HG02884 (cell line): Measurements from ENCODE around the gene TRIO.

ENCODE experiments used
- ATAC-seq: cut with Tn5 transposase; IDR thresholded peaks from one replicate; pipeline ENCODE4 v1.9.1; 2021; ENCODE audit warnings: mild to moderate bottlenecking, moderate library complexity; ENCODE audit not compliant: unreplicated experiment

Gene TRIO

GRCh38 chr5:14443671-14444093, 300.5 kb downstream of the TRIO start:
- ATAC-seq: no peak

- no peak for ATAC-seq
Observed at GRCh38 chr5:14444161-14444560, 301.0 kb downstream of the TRIO start.

GRCh38 chr5:14445013-14445412, 301.9 kb downstream of the TRIO start:
- no peak for ATAC-seq

GRCh38 chr5:14445576-14446290, 302.6 kb downstream of the TRIO start:
- ATAC-seq: no peak

GRCh38 chr5:14447958-14448911, 305.1 kb downstream of the TRIO start:
- ATAC-seq: peak; percentile 75

- no peak for ATAC-seq
Observed at GRCh38 chr5:14449052-14449661, 306.0 kb downstream of the TRIO start.

GRCh38 chr5:14450018-14450524, 306.9 kb downstream of the TRIO start:
- no peak for ATAC-seq

- no peak for ATAC-seq
Observed at GRCh38 chr5:14450742-14451141, 307.6 kb downstream of the TRIO start.

GRCh38 chr5:14451871-14452270, 308.7 kb downstream of the TRIO start:
- no peak for ATAC-seq

GRCh38 chr5:14452685-14453454, 309.7 kb downstream of the TRIO start:
- ATAC-seq: no peak

GRCh38 chr5:14453481-14453880, 310.3 kb downstream of the TRIO start:
- ATAC-seq: no peak

GRCh38 chr5:14455814-14456321, 312.7 kb downstream of the TRIO start:
- ATAC-seq: no peak

- no peak for ATAC-seq
Observed at GRCh38 chr5:14457476-14457875, 314.3 kb downstream of the TRIO start.

- ATAC-seq: no peak
Observed at GRCh38 chr5:14458414-14458813, 315.3 kb downstream of the TRIO start.

GRCh38 chr5:14460844-14461398, 317.8 kb downstream of the TRIO start:
- ATAC-seq: no peak

- ATAC-seq: no peak
Observed at GRCh38 chr5:14462681-14463080, 319.5 kb downstream of the TRIO start.

- no peak for ATAC-seq
Observed at GRCh38 chr5:14463629-14464028, 320.5 kb downstream of the TRIO start.

GRCh38 chr5:14464096-14464495, 321.0 kb downstream of the TRIO start:
- ATAC-seq: no peak

- ATAC-seq: no peak
Observed at GRCh38 chr5:14464671-14465070, 321.5 kb downstream of the TRIO start.

- ATAC-seq: no peak
Observed at GRCh38 chr5:14465116-14465515, 322.0 kb downstream of the TRIO start.
